Inferior parietal cortex (tissue), 1 donor: ENCODE results near the gene SLC22A17.

Experiments
- DNase-seq: peaks from one replicate; pipeline ENCODE4 v3.0.0-alpha.2; 2016; ENCODE audit errors: extremely low spot score

Gene SLC22A17

DNA sequence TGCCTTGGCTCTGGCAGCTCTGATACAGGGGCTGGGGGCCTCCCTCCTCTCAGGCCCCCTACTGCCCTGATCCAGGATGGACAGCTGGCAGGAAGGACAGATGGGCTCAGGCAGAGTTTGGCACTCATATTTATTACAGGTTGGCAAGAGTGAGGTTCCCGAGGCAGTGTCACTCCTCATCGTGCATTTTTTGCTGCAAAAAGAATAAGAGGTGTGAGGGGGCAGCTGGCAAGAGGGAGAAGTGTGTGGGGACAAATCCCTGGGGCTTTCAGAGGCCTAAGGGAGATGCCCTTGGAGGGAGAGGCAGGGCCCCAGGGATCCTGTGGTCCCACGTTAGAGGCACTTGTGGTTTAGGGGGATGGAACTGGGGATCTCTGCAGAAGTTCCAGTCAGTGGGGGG is 29.2 kb upstream of the SLC22A17 start:
- no peak for DNase-seq

DNA sequence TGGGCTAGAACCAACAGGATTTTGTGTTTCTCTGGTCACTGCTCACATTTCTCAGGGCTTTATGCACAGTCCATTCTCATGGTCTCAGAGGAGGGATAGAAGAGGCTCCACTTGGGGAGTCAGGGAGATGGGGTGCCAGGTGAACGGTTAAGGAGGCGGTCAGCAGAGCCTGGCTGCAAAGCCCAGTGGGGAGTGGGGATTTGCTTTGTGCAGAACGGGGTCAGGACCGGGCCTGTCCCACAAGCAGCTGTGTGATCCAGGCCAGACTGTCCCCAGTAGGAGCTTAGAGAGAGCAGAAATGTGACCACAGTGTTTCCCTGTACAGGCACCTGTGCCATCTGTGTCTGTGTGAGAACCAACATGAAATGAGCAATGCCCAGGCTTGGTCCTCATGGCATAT is 28.3 kb upstream of the SLC22A17 start:
- DNase-seq: no peak

DNA sequence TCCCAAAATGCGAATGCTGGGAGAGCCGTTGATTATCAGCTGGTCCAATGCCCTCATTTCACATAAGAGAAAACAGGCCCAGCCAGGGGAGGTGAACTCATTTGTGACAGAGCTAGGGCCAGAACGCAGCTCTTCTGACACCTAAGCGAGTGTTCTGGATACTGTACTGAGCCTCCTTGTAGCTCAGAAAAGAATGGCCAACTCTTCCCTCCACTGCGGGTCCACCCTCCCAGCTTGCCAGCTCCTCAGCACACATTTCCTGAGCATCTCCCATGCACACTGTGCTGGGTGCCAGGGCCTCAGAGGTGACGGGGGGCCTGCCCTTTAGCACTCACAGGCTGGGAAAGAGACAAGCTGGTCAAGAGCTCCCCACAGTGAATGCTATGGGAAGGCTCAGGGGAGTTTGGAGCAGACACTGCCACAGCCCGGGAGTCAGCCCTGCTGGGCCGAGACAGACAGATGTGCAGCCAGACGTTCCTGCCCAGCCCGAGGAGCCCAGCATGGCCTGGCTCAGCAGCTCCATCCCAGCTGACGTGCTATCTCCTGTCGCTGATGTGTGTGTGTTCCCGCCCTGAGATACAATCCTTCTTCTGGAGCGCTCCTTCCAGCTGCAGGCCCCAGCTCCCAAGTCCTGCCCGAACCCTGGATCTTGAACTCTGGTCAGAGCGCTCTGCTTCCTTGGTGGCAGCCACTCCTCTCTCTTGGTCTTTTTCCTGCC is 27.7 kb upstream of the SLC22A17 start:
- DNase-seq: no peak

DNA sequence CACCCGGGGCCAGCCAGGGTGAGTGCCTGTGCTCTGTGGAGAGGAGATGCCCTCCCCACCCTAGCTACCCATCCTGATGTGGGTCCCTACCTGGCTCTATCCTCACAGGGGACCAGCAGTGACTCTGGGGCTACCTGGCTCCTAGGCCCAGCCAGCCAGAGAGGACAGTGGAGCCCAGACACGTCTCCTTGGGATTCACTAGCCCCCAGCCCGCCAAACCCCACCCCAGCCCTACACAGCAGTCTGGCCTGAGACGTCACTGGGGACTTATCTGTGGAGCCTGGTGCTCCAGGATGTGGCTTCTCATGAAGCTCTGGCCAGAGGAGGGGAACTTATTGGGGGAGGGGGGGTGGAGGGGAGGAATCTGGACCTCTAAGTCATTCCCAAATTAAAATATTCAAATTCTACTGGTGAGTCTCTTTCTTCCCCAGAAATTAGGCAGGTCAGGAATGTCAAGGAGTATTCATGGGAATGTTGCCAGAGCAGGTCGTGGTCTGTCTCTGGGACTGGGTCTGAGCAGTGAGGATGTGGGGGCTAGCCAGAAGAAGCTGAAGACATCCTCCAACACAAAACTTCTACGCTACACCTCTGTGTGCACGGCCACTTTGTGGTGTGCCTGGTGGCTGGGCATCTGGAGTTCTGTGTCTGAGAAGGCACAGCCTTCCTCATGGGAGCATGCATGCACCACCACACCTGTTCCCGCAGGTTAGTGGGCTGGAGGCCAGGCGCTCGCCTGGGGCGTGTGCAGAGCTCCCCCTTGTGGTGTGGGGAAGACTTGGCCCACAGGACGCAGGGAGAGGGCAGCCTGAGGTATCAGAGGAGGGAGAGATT is 26.9 kb upstream of the SLC22A17 start:
- peak; percentile 36 for DNase-seq

DNA sequence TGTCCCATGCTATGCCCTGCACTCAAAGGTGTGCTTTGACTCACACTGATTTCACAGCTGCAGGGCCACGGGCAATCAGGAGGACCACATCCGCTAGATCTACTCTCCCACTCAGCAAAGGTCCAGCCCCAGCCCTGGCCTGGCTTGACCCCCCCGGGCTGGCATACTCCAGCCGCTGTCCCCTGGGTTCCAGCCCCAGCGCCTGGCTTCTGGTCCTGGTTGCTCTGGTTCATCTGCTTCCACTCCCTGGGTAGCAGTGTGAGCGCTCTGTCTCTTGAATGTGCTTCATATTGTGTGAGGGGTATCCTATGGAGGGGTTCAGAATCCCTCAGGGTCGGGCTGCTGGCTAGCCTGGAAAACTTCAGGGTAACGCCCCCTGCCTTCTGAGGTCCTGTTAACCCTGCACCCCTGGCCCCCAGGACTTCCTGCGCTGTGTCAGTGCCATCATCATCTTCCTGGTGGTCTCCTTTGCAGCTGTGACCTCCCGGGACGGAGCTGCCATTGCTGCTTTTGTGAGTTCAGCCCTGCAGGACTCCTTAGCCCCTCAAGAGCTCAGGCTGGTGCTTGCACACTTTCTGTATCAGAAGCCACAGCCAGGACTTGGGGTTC is 26.0 kb upstream of the SLC22A17 start:
- no peak for DNase-seq

DNA sequence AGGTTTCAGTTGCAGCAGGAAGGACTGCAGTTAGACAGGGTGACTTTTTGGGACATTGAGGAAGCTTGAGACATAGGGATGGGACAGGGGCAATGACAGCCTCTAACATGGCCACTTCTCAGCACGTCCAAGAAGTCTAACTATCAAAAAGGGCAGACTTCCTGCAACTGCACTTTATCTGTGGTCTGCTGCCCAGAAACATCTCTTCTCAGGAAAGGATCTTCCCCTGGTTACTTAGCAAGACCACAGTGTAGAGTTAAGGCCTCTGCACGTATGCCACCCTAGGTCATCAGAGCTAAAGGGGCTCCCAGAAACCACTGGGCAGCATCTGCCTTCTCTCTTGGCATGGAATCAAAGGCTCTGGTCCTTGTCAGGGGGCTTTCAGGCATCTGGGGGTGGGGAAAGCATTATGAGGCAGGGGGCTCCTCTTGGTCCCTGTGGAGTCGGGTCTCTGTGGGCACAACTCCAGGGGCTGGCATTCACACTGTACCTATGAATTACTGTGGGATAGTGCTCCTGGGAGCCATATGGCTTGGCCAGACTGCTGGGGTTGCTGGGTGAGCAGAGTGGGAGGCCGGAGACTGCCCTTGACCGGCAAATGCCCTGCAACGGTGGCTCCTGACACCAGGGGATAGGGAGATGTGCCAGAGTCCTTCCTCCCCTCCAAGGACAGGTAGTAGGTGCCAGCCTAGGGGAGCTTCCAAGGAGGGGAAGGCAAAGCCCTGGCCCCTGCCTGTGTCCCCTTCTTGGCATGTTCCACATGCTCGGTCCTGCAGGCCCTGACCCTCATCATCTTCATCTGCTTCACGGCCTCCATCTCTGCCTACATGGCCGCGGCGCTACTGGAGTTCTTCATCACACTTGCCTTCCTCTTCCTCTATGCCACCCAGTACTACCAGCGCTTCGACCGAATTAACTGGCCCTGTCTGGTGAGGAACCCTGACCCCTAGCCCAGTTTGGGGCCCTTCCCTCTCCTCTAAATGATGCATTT is 25.2 kb upstream of the SLC22A17 start:
- DNase-seq: peak; percentile 21

DNA sequence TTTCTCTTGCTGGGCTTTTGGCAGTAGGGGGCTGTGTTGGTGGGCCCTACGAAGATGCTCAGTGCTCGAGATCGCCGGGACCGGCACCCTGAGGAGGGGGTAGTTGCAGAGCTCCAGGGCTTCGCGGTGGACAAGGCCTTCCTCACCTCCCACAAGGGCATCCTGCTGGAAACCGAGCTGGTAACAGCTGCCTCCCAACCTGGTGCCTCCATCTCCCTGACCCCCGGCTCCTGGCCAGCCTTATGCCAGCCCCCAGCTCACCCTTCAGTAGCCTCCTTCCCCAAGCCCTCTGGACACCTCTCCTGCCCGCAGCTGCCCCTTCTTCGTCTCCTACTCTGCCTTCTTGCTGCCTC is 24.5 kb upstream of the SLC22A17 start:
- DNase-seq: no peak

DNA sequence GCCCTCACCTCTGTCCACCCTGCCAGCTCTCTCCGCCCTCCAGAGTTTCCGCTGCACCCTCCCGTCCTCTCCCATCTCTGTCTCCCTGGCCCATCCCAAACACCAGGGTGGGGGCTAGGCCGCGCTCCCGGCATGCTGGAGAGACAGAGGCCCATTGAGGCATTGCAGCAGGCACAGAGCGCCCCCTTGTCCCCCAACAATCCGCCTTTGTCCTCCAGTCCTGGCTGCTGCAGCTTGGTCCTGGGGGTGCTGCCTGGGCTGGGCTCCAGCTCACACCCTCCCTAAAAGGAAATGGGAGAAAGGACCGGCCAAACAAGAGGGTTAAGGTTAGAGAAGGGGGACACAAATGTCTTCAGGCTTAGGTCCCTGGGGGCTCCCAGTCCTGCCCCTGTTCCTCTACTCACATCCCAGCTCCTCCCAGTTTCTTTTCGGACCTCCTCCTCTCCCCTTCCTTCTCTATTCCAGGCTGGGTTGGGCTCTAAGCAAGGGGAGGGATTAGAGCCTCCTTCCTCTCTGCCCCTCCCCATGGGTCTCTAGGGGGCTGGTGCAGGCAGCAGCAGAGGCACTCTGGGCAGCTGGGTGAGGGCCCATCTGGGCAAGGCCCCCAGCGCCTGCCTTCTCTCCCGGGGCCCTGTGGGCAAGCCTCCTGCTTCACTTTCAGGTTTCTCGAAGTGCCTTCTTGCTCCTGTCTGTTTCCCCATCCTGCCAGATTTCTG is 24.0 kb upstream of the SLC22A17 start, which contains the start of gene CMTM5:
Gene CMTM5, plus strand, starts transcription at position 565 of the 716 bp plus-strand sequence. CDS start 206 bp downstream, outside the sequence.
- DNase-seq: peak; percentile 83

DNA sequence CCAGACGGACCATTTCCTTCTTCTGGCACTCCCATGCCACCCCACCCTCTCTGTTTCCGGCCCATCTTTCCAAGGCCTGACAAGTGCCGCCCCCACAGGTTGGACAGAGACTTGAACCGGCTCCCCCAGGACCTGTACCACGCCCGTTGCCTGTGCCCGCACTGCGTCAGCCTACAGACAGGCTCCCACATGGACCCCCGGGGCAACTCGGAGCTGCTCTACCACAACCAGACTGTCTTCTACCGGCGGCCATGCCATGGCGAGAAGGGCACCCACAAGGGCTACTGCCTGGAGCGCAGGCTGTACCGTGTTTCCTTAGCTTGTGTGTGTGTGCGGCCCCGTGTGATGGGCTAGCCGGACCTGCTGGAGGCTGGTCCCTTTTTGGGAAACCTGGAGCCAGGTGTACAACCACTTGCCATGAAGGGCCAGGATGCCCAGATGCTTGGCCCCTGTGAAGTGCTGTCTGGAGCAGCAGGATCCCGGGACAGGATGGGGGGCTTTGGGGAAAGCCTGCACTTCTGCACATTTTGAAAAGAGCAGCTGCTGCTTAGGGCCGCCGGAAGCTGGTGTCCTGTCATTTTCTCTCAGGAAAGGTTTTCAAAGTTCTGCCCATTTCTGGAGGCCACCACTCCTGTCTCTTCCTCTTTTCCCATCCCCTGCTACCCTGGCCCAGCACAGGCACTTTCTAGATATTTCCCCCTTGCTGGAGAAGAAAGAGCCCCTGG is 23.0 kb upstream of the SLC22A17 start:
- DNase-seq: no peak

DNA sequence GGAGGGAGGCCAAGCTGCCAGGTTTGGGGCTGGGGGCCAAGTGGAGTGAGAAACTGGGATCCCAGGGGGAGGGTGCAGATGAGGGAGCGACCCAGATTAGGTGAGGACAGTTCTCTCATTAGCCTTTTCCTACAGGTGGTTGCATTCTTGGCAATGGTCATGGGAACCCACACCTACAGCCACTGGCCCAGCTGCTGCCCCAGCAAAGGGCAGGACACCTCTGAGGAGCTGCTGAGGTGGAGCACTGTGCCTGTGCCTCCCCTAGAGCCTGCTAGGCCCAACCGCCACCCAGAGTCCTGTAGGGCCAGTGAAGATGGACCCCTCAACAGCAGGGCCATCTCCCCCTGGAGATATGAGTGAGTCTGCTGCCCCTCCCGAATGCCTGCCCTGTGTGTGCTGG is 20.4 kb upstream of the SLC22A17 start:
- no peak for DNase-seq

DNA sequence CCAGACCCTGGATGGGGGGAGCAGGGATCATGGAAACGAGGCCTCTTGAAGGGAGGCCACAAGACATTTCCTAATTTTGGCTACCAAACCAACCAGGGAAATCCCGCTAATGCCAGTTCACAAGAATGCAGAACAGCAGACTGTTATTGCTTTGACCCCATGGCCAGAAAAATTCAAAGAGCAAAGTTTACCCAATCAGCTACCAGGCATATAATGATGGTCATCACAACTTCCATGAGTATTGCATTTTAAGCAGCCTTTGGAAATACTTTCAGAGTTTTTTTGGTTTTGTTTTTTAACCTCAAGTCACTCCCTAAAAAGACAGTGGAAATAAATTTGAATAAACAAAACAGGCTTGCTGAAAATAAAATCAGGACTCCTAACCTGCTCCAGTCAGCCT is 19.8 kb upstream of the SLC22A17 start, which contains the start of gene IL25:
Gene IL25, plus strand, starts transcription at position 301 of the 400 bp plus-strand sequence.
- DNase-seq: no peak

DNA sequence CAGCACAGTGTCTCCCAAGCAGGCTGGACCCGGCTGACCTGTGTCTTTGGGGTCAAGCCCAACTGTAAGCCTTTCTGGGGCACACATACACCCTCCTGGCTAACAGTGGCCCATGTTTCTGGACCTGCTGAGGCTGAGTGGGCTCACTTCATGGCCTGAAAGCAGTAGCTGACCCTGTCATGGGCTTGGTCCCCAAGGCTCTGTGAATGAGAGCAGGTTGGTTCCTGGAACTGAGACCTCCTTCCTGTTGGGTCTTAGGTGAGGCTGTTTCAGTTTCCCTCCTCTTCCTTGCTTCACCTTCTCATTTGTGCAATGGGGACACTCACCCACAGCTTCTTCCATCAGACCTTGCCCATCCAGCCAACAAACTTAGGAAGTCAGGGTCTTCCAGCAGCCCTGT is 19.2 kb upstream of the SLC22A17 start:
- DNase-seq: no peak

DNA sequence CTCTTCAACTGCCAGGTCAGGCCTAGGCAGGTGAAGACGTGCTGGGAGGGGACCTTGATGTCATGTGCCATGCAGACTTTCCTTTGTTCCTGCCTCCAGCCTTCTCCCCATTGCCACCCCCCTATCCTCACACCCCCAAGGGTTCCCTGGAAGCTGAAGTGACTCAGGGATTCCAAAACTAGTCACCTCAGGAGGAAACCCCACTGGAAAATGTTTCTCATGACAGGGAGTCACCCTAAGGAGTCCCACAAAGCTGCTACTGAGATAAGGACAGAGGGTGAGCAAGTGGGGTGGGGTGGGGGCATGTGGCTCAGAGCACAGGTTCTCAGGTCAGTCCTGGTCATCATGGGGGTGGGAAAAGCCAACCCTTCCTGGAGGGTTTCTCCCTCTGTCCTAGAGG is 17.5 kb upstream of the SLC22A17 start:
- DNase-seq: no peak

DNA sequence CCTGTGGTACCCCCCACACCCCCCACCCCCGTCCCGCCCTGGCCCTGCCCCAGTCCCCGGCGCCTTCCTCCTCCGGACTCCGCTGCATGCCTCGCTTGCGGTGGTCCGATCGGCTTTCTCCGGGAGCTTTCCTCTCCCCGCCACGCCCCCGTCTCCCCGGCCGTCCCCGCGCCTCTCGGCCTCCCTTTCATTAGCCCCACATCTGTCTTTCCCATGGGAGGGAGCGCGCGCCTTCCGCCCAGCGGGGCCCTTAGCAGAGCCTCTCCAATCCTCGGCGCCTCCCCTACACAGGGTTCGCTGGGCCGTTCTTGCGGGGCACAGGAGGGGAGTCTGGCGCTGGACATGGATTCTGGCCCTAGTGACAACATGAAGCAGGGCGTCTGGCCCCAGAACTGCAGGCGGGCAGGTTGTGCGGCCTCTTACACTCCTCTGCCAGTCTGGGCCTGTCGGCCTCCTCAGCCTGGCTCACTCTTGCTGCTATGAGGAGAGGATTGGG is 13.8 kb upstream of the SLC22A17 start:
- peak; percentile 31 for DNase-seq

DNA sequence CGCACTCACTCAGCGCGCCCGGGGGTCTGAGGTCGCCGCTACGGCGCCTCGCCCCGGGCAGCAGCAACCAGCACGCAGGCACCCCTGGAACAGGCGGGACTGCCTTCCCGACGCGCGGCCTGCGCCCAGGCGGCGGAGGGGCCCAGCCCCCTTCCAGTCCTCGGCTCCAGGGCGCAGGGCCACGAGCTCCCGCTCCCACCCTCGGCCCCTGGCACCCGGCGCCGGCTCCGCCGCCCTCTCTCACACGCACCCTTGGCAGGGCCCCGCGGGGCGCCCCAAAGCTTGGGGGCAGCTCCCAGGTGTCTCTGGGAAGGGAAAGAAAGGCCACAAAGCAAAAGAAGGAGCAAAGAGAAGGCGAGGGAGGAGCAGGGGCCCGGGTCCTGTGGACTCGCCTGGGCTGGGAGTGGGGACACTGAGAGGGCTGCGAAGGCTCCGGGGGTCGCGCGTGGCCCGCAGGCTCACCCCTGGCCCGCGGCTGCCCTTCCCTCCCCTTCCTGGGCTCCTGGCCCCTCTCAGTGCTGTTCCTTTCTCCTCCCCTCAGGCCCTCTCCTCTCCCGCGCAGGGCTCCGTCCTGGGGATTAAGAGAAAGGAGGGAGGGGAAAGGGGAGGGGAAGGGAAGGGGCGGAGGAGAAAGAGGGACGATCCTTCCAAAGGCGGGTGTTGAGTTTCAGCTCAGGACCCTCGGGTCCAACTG is 13.2 kb upstream of the SLC22A17 start:
- DNase-seq: peak; percentile 38

DNA sequence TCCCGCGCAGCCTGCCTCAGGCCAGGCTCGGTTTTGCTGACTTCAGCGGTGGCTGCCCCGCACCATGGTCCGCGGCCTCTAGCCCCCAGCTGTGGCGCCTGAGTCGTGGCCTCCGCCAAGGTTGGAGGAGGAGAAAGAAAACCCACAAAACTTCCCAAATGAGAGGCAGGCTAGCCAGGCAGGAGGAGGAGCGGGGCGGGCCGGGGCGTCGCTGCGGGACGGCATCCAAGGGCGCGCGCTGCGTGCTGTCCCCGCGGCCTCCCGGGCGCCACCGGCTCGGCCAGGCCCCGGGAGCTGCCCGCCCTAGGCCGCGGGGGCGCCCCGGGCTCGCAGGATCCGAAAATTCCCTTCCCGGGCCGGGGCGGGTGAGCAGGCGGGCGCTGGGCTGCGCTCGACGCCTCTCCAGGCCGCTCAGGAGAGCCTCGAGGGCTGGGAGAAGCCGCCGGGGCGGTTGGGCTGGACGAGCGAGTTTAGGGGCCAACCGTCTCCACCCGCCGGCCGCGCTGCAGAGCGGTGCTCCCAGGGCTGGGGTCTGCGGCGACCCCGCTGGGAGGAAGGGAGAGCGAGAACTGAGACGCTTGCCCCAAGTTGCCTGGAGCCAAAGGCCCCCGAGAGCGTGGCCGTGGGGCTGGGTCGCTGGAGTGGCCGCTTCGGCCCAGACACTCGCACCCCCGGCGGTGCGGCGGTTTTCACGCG is 12.5 kb upstream of the SLC22A17 start, which contains the start of gene EFS:
Gene EFS, minus strand, starts transcription at position 137 of the 696 bp plus-strand sequence. CDS start 147 bp downstream, outside the sequence.
- peak; percentile 20 for DNase-seq

DNA sequence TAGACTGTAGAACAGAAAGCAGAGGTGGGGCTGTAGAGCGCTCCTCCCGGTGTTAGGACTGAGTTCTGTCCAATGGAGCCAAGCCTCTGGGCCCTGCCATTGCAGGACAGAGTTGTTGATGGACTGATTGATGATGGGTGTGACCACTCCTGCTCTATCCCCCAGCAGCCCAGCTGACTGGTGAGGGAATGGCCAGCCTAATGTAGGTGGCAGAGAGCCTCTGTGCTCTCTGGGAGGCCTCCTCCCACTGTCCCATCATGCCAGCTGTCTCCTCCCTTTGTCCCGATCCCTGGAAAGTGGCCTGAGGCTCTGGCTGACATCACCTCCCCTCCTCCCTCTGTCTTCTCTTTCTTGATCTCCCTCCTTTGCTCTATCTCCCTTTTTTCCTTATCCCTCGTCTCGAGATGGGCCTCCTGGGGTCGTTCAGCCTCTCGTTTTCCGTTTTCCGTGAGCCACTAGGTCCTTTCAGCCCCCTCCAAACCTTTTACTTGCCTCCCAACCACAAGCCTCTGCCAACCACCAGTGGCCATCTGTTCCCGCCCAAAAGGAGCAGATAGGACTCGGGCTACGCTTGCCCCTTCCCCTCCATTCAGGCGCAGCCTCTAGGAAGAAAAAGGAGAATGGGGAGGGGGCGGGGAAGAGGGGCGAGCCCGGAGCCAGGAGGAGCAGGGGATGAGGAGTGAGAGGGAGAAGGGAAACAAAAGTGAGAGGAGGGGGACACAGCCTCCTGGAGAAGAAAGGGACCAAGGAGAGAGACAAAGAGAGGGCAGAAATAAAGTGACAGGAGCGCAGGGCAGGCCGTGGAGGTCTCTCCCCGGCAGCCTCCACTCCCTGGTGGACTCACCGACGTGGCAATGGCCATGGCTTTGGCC is 11.7 kb upstream of the SLC22A17 start:
- peak; percentile 70 for DNase-seq
